Stimulated activated CD8-positive, alpha-beta memory T cell treated with anti-CD3 and anti-CD28 coated beads, Interleukin-2, amount 100 ng/mL, for 48 hours (primary cell): ENCODE results near the gene CCDC201.
"Not testable (repeated sequence)": the region's sequence is repeated elsewhere in the genome, so short reads cannot be mapped to it uniquely, and the experiment has no call there.

Experiments used
- DNase-seq, 2 donors: peaks; one replicate each; pipeline ENCODE4 v3.0.0-alpha.2; 2020; ENCODE audit warnings: low read depth in 2 of 2

Gene CCDC201

GRCh38 chr7:45817913-45818312, 55.0 kb downstream of the CCDC201 start:
- DNase-seq, result not testable (repeated sequence)

GRCh38 chr7:45817016-45817415, 55.9 kb downstream of the CCDC201 start:
- DNase-seq, result not testable (repeated sequence)

- not testable (repeated sequence) for DNase-seq
Measured at GRCh38 chr7:45814216-45815118, 58.4 kb downstream of the CCDC201 start.

- not testable (repeated sequence) for DNase-seq
Measured at GRCh38 chr7:45813771-45814170, 59.1 kb downstream of the CCDC201 start.

GRCh38 chr7:45812946-45813345, 59.9 kb downstream of the CCDC201 start:
- DNase-seq, result no peak

GRCh38 chr7:45811652-45812234, 61.1 kb downstream of the CCDC201 start:
- DNase-seq, result not testable (repeated sequence)

GRCh38 chr7:45810451-45811005, 62.4 kb downstream of the CCDC201 start:
- not testable (repeated sequence) for DNase-seq
